Activated naive CD4-positive, alpha-beta T cell (primary cell): ENCODE results near the gene SLC6A2.

Experiments used
- DNase-seq, 4 experiments: peaks; one replicate each; lab custom pipeline; 2025; lab: John Stamatoyannopoulos, UW

The SLC6A2 gene

GRCh38 chr16:55671974-55672280 lies 16.1 kb downstream of the SLC6A2 start:
- no peak for DNase-seq

- no peak for DNase-seq
Observed at GRCh38 chr16:55672471-55672870, 16.7 kb downstream of the SLC6A2 start.

GRCh38 chr16:55678161-55678821 lies 22.5 kb downstream of the SLC6A2 start:
- DNase-seq = no peak

- no peak for DNase-seq
Observed at GRCh38 chr16:55682086-55682485, 26.3 kb downstream of the SLC6A2 start.

GRCh38 chr16:55685973-55686372 lies 30.2 kb downstream of the SLC6A2 start:
- DNase-seq = no peak

- DNase-seq = no peak
Observed at GRCh38 chr16:55686671-55687070, 30.9 kb downstream of the SLC6A2 start.

- DNase-seq = no peak
Observed at GRCh38 chr16:55687802-55688201, 32.0 kb downstream of the SLC6A2 start.

GRCh38 chr16:55690841-55691240 lies 35.1 kb downstream of the SLC6A2 start:
- DNase-seq = no peak

- DNase-seq = no peak
Observed at GRCh38 chr16:55691771-55692170, 36.0 kb downstream of the SLC6A2 start.

GRCh38 chr16:55695595-55695994 lies 39.8 kb downstream of the SLC6A2 start:
- DNase-seq = no peak

GRCh38 chr16:55697867-55698266 lies 42.1 kb downstream of the SLC6A2 start:
- DNase-seq = no peak

GRCh38 chr16:55698331-55698730 lies 42.5 kb downstream of the SLC6A2 start:
- no peak for DNase-seq

- no peak for DNase-seq
Observed at GRCh38 chr16:55698946-55699345, 43.2 kb downstream of the SLC6A2 start.

GRCh38 chr16:55699616-55700015 lies 43.8 kb downstream of the SLC6A2 start:
- DNase-seq = no peak

- no peak for DNase-seq
Observed at GRCh38 chr16:55700067-55700466, 44.3 kb downstream of the SLC6A2 start.

- DNase-seq = no peak
Observed at GRCh38 chr16:55700961-55701360, 45.2 kb downstream of the SLC6A2 start.

- peak in 1 of 4 experiments; percentile 9 for DNase-seq
Observed at GRCh38 chr16:55701442-55702319, 45.9 kb downstream of the SLC6A2 start.

GRCh38 chr16:55703003-55704001 lies 47.5 kb downstream of the SLC6A2 start:
- DNase-seq = no peak

GRCh38 chr16:55706739-55707384 lies 51.1 kb downstream of the SLC6A2 start:
- no peak for DNase-seq

GRCh38 chr16:55709801-55710200 lies 54.0 kb downstream of the SLC6A2 start:
- DNase-seq = no peak

GRCh38 chr16:55710466-55710865 lies 54.7 kb downstream of the SLC6A2 start:
- DNase-seq = no peak
